Neuronal stem cell (in vitro differentiated cells): ENCODE data around the gene TRAF2.
A peak's percentile ranks its signal among the peaks of the same experiment; 100 is the strongest.

Source experiments
- DNase-seq: peaks from one replicate; pipeline ENCODE4 v3.0.0-alpha.2; 2013; ENCODE audit warnings: low spot score
- H2AFZ ChIP-seq: one replicate; pipeline ENCODE4 v1.6.1; 2013; ENCODE audit warnings: mild to moderate bottlenecking, low read length, inconsistent platforms
- H2AK5ac ChIP-seq: 2 replicates; pipeline ENCODE4 v1.6.1; 2013; ENCODE audit warnings: low read depth, mild to moderate bottlenecking, inconsistent platforms, low read length, moderate library complexity, mixed read lengths
- H2BK120ac ChIP-seq: 2 replicates; pipeline ENCODE4 v1.6.1; 2013; ENCODE audit warnings: low read depth, mild to moderate bottlenecking, inconsistent platforms, low read length, moderate library complexity, mixed read lengths
- H2BK12ac ChIP-seq: one replicate; pipeline ENCODE4 v1.6.1; 2013; ENCODE audit warnings: low read length, inconsistent platforms
- H2BK15ac ChIP-seq: 2 replicates; pipeline ENCODE4 v1.6.1; 2013; ENCODE audit warnings: mild to moderate bottlenecking, low read length, inconsistent platforms, mixed read lengths
- H2BK5ac ChIP-seq: one replicate; pipeline ENCODE4 v1.6.1; 2013; ENCODE audit warnings: inconsistent platforms, mild to moderate bottlenecking, low read length, moderate library complexity
- H3K14ac ChIP-seq: one replicate; pipeline ENCODE4 v1.6.1; 2013; ENCODE audit warnings: low read length, inconsistent platforms
- H3K18ac ChIP-seq: 2 replicates; pipeline ENCODE4 v1.6.1; 2013; ENCODE audit warnings: low read length, inconsistent platforms
- H3K23ac ChIP-seq: 2 replicates; pipeline ENCODE4 v1.6.1; 2013; ENCODE audit warnings: low read depth, mild to moderate bottlenecking, mixed read lengths, low read length, inconsistent platforms; ENCODE audit not compliant: poor library complexity
- H3K27ac ChIP-seq: replicated peaks from 3 replicates; pipeline ENCODE4 v1.5.1; 2013; ENCODE audit warnings: low read length, inconsistent platforms
- H3K27me3 ChIP-seq, 3 experiments: 2 replicates each; pipeline ENCODE4 v1.6.1; 2013; ENCODE audit warnings: low read length in 3 of 3, mild to moderate bottlenecking in 2 of 3, inconsistent platforms in 1 of 3, low read depth in 1 of 3, mixed read lengths in 1 of 3, moderate library complexity in 1 of 3; ENCODE audit not compliant: control insufficient read depth in 3 of 3, insufficient read depth in 3 of 3
- H3K36me3 ChIP-seq, 2 donors: replicated peaks in 1 of 2; 2 replicates each; pipeline ENCODE4 v1.6.1; 2013; ENCODE audit warnings: low read length in 2 of 2; ENCODE audit not compliant: control insufficient read depth in 2 of 2, insufficient read depth in 2 of 2
- H3K4ac ChIP-seq: 2 replicates; pipeline ENCODE4 v1.6.1; 2013; ENCODE audit warnings: inconsistent platforms, mild to moderate bottlenecking, low read length, moderate library complexity
- H3K4me1 ChIP-seq, 2 donors: 1 replicate in 1 of 2; 2 replicates in 1 of 2; pipeline ENCODE4 v1.6.1; 2013; ENCODE audit warnings: low read length in 2 of 2, low read depth in 1 of 2; ENCODE audit not compliant: control insufficient read depth in 2 of 2, insufficient read depth in 1 of 2
- H3K4me2 ChIP-seq: one replicate; pipeline ENCODE4 v1.6.1; 2013; ENCODE audit warnings: mild to moderate bottlenecking, low read length, inconsistent platforms; ENCODE audit not compliant: insufficient read depth, poor library complexity, severe bottlenecking
- H3K4me3 ChIP-seq, 2 donors: 2 replicates each; pipeline ENCODE4 v1.5.1; 2013; ENCODE audit warnings: low read length in 2 of 2, mild to moderate bottlenecking in 2 of 2, inconsistent platforms in 1 of 2, moderate library complexity in 1 of 2
- H3K79me1 ChIP-seq: one replicate; pipeline ENCODE4 v1.6.1; 2013; ENCODE audit warnings: low read depth, mild to moderate bottlenecking, inconsistent platforms, low read length, moderate library complexity
- H3K9ac ChIP-seq: one replicate; pipeline ENCODE4 v1.6.1; 2013; ENCODE audit warnings: mild to moderate bottlenecking, low read depth, low read length, inconsistent platforms; ENCODE audit not compliant: poor library complexity
- H3K9me3 ChIP-seq, 2 donors: replicated peaks in 1 of 2; 2 replicates each; pipeline versions ENCODE3 to v1.6.1; 2013; ENCODE audit warnings: low read length in 2 of 2, mild to moderate bottlenecking in 2 of 2, inconsistent platforms in 1 of 2, low read depth in 1 of 2, mixed read lengths in 1 of 2, moderate library complexity in 1 of 2; ENCODE audit not compliant: control insufficient read depth in 2 of 2, insufficient read depth in 1 of 2
- H4K8ac ChIP-seq: one replicate; pipeline ENCODE4 v1.6.1; 2013; ENCODE audit warnings: low read depth, mild to moderate bottlenecking, inconsistent platforms, low read length, moderate library complexity
- H4K91ac ChIP-seq: one replicate; pipeline ENCODE4 v1.6.1; 2013; ENCODE audit warnings: low read length, low read depth, mild to moderate bottlenecking, inconsistent platforms; ENCODE audit not compliant: poor library complexity
- WGBS, 2 donors: extraction: QIAGEN DNeasy Blood & Tissue Kit; methylation state at CpG; one replicate each; pipeline ENCODE4 v1.1.7; 2013; ENCODE audit warnings: missing lambda C conversion rate in 2 of 2, mixed read lengths in 1 of 2; ENCODE audit not compliant: insufficient read length in 2 of 2, insufficient replicate concordance in 1 of 2; ENCODE audit errors: extremely low coverage in 2 of 2; 5-methylcytosine and 5-hydroxymethylcytosine counted together

TRAF2 gene

DNA sequence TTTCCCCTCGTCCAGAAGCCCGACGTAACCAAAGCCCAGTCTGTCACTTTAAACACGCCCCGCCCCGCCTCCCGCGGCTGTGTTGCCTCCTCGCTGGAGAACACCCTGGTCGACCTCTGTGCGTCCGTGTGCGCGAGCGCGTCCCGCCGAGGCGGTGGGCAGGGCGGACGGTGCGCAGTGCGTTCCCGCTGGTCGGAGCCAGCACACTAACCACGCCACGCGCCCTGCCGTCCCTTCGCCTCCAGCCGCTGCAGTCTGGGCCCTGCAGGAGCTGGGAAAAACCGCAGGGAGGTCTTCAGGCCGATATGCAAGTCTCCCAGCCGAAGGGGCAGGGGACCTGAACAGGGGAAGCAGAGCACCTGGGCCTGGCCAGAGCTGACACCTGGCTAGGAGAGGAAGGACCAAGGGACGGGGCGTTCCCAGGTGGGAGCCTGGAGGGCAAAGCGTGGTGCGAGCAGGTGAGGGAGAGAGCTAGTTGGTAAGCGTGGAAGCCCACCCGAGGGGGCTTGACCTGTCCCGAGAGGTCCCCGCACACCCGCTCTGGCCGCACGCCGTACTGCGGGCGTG is 38.4 kb upstream of the TRAF2 start:
- Histone ChIP-seq H2AK5ac (peak overlapping the region; percentile 100), H2BK120ac (peak overlapping the region; percentile 96), H2BK5ac (peak overlapping the region; percentile 99), H3K4me2 (peak overlapping the region; percentile 98), H4K8ac (peak overlapping the region; percentile 86), H2BK12ac (peak overlapping the region; percentile 90), H3K4me1 (peaks cover 9 to 21% of the 10 kb centered on the region in 2 donors), H3K27me3 (peaks cover 0 to 15% (median 11%) of the 10 kb centered on the region in 3 experiments), H3K79me1 (peaks cover 24% of the 10 kb centered on the region), H3K4ac (peak overlapping the region; percentile 26), H3K9me3 (peaks cover 0 to 6% of the 10 kb centered on the region in 2 donors), H3K18ac (peak overlapping the region; percentile 95), H4K91ac (peak overlapping the region; percentile 85), H2AFZ (peak overlapping the region; percentile 97), H3K27ac (peak overlapping the region; percentile 94), H3K14ac (peak overlapping the region; percentile 98), H3K36me3 (peaks cover 16 to 26% of the 10 kb centered on the region in 2 donors), H3K23ac (peak overlapping the region; percentile 99), H3K9ac (peak overlapping the region; percentile 95), H2BK15ac (peak overlapping the region; percentile 96), H3K4me3 (peak overlapping the region; percentile 89 to 96)
- DNase-seq: peak; percentile 78
- no CpG with 5 or more reads among the region's 48 CpGs for WGBS, 2 donors

- Histone ChIP-seq H3K36me3 (peaks cover 16 to 26% of the 10 kb centered on the region in 2 donors), H2BK12ac (peak overlapping the region; percentile 90), H3K23ac (peak overlapping the region; percentile 99), H2BK5ac (peak overlapping the region; percentile 99), H4K91ac (no peak overlapping the region), H3K4me1 (peaks cover 9 to 19% of the 10 kb centered on the region in 2 donors), H3K4me2 (peak overlapping the region; percentile 98), H3K4me3 (peak overlapping the region; percentile 89 to 96), H3K27me3 (peaks cover 0 to 15% (median 11%) of the 10 kb centered on the region in 3 experiments), H3K79me1 (peaks cover 24% of the 10 kb centered on the region), H3K27ac (peak overlapping the region; percentile 94), H2AFZ (peak overlapping the region; percentile 97), H3K9ac (peak overlapping the region; percentile 95), H2AK5ac (peak overlapping the region; percentile 100), H3K9me3 (peaks cover 0 to 6% of the 10 kb centered on the region in 2 donors), H3K14ac (peak overlapping the region; percentile 98), H4K8ac (peak overlapping the region; percentile 43), H2BK120ac (peak overlapping the region; percentile 96), H2BK15ac (peak overlapping the region; percentile 96), H3K18ac (peak overlapping the region; percentile 97), H3K4ac (peak overlapping the region; percentile 26)
- DNase-seq: peak; percentile 27
- no CpG with 5 or more reads among the region's 53 CpGs for WGBS, 2 donors
These were observed 37.8 kb upstream of the TRAF2 start for GRCh38 chr9:136848393-136849037.

GRCh38 chr9:136849038-136849959 is 37.0 kb upstream of the TRAF2 start, which contains the start of gene PHPT1:
Gene PHPT1 (plus strand): TSS chr9:136849409. CDS start chr9:136849431, 22 bp downstream.
- H3K14ac ChIP-seq: peak within 1 kb of the TSS; percentile 98
- peak within 1 kb of the TSS; percentile 43 for H4K8ac ChIP-seq
- H3K9ac ChIP-seq: peak within 1 kb of the TSS; percentile 95
- no peak within 1 kb of the TSS for H4K91ac ChIP-seq
- peak within 1 kb of the TSS; percentile 98 for H3K4me2 ChIP-seq
- peak within 1 kb of the TSS; percentile 90 for H2BK12ac ChIP-seq
- H3K4me3 ChIP-seq: peak within 1 kb of the TSS; percentile 96
- H2AK5ac ChIP-seq: peak within 1 kb of the TSS; percentile 100
- peaks cover 24% of the 10 kb centered on the region for H3K79me1 ChIP-seq
- peak within 1 kb of the TSS; percentile 96 for H2BK15ac ChIP-seq
- peak; percentile 98 for DNase-seq
- peak within 1 kb of the TSS; percentile 96 for H2BK120ac ChIP-seq
- peaks cover 0 to 6% of the 10 kb centered on the region in 2 donors for H3K9me3 ChIP-seq
- no CpG with 5 or more reads among the region's 77 CpGs for WGBS, 2 donors
- peaks cover 0 to 15% (median 11%) of the 10 kb centered on the region in 3 experiments for H3K27me3 ChIP-seq
- peak within 1 kb of the TSS; percentile 99 for H3K23ac ChIP-seq
- H2BK5ac ChIP-seq: peak within 1 kb of the TSS; percentile 99
- peak within 1 kb of the TSS; percentile 100 for H3K18ac ChIP-seq
- H3K27ac ChIP-seq: peak within 1 kb of the TSS; percentile 98
- H3K36me3 ChIP-seq: peaks cover 16 to 26% of the 10 kb centered on the region in 2 donors
- H3K4ac ChIP-seq: peak within 1 kb of the TSS; percentile 37
- H3K4me1 ChIP-seq: peaks cover 9 to 19% of the 10 kb centered on the region in 2 donors
- H2AFZ ChIP-seq: peak within 1 kb of the TSS; percentile 97
